KMS-11 (cell line): ENCODE results near the gene C12orf75.

Experiments
- H2AFZ ChIP-seq: fragments of 200-600 bp; sonication (generic); 2 replicates; pipeline ENCODE4 v1.6.1; 2016; ENCODE audit warnings: antibody characterized with exemption, mixed run types, low read depth
- H3K27ac ChIP-seq: fragments of 200-600 bp; sonication (generic); 2 replicates; pipeline ENCODE4 v1.6.1; 2016; ENCODE audit warnings: mild to moderate bottlenecking, mixed run types
- H3K27me3 ChIP-seq: fragments of 200-600 bp; sonication (generic); 2 replicates; pipeline ENCODE4 v1.6.1; 2017; ENCODE audit warnings: mild to moderate bottlenecking, low read depth, mixed run types, moderate library complexity; ENCODE audit not compliant: insufficient read depth
- H3K36me3 ChIP-seq: fragments of 200-600 bp; sonication (generic); 2 replicates; pipeline ENCODE4 v1.6.1; 2017; ENCODE audit warnings: mild to moderate bottlenecking, mixed run types; ENCODE audit not compliant: insufficient read depth
- H3K4me1 ChIP-seq: fragments of 200-600 bp; sonication (generic); 2 replicates; pipeline ENCODE4 v1.6.1; 2016; ENCODE audit warnings: mild to moderate bottlenecking, low read depth, mixed run types; ENCODE audit not compliant: poor library complexity, severe bottlenecking
- H3K4me2 ChIP-seq: fragments of 200-600 bp; sonication (generic); 2 replicates; pipeline ENCODE4 v1.7.0; 2016; ENCODE audit warnings: mild to moderate bottlenecking, mixed run types
- H3K4me3 ChIP-seq: fragments of 200-600 bp; sonication (generic); IDR thresholded peaks from 2 replicates; pipeline ENCODE4 v1.6.1; 2017; ENCODE audit warnings: low read depth, low read length, mixed read lengths; ENCODE audit not compliant: insufficient read depth
- H3K79me2 ChIP-seq: fragments of 200-600 bp; sonication (generic); 2 replicates; pipeline ENCODE4 v1.6.1; 2016; ENCODE audit warnings: low read depth, mixed run types; ENCODE audit not compliant: insufficient read depth
- H3K9ac ChIP-seq: fragments of 200-600 bp; sonication (generic); 2 replicates; pipeline ENCODE4 v1.6.1; 2016; ENCODE audit warnings: mild to moderate bottlenecking, mixed run types
- H4K20me1 ChIP-seq: fragments of 200-600 bp; sonication (generic); 2 replicates; pipeline ENCODE4 v1.6.1; 2016; ENCODE audit warnings: mild to moderate bottlenecking, mixed run types; ENCODE audit not compliant: insufficient read depth
- CTCF ChIP-seq: fragments of 200-600 bp; sonication (generic); conservative IDR thresholded peaks from 2 replicates; pipeline ENCODE4 v1.6.1; 2017; ENCODE audit warnings: low read depth, mild to moderate bottlenecking, antibody characterized with exemption, low read length, moderate library complexity, mixed read lengths

The C12orf75 gene

GRCh38 chr12:105384916-105385535 lies 54.5 kb downstream of the C12orf75 start:
- H3K4me2 ChIP-seq, result no peak overlapping the region
- H3K27me3 ChIP-seq, result no peaks in the 10 kb centered on the region
- H2AFZ ChIP-seq, result no peak overlapping the region
- H4K20me1 ChIP-seq, result no peaks in the 10 kb centered on the region
- H3K79me2 ChIP-seq, result no peaks in the 10 kb centered on the region
- TF ChIP-seq CTCF, result no peak
- H3K27ac ChIP-seq, result no peak overlapping the region
- no peak overlapping the region for H3K9ac ChIP-seq
- no peak overlapping the region for H3K4me3 ChIP-seq
- H3K4me1 ChIP-seq, result no peaks in the 10 kb centered on the region
- no peaks in the 10 kb centered on the region for H3K36me3 ChIP-seq

- no peaks in the 10 kb centered on the region for H3K4me1 ChIP-seq
- H3K4me3 ChIP-seq, result no peak overlapping the region
Observed at GRCh38 chr12:105386431-105386830, 55.9 kb downstream of the C12orf75 start.

GRCh38 chr12:105391231-105391630 lies 60.7 kb downstream of the C12orf75 start:
- Histone ChIP-seq H2AFZ (no peak overlapping the region), H3K27ac (no peak overlapping the region), H3K27me3 (no peaks in the 10 kb centered on the region), H3K4me2 (no peak overlapping the region), H4K20me1 (no peaks in the 10 kb centered on the region), H3K9ac (no peak overlapping the region), H3K4me1 (no peaks in the 10 kb centered on the region), H3K36me3 (no peaks in the 10 kb centered on the region), H3K79me2 (no peaks in the 10 kb centered on the region), H3K4me3 (no peak overlapping the region)
- TF ChIP-seq CTCF, result no peak

More at GRCh38 chr12:105386431-105386830, 55.9 kb downstream of the C12orf75 start:
- no peak overlapping the region for H2AFZ ChIP-seq
- H3K9ac ChIP-seq, result no peak overlapping the region
- no peaks in the 10 kb centered on the region for H3K27me3 ChIP-seq
- no peaks in the 10 kb centered on the region for H3K36me3 ChIP-seq
- TF ChIP-seq CTCF, result no peak
- no peak overlapping the region for H3K27ac ChIP-seq
- no peak overlapping the region for H3K4me2 ChIP-seq
- H3K79me2 ChIP-seq, result no peaks in the 10 kb centered on the region
- H4K20me1 ChIP-seq, result no peaks in the 10 kb centered on the region

- H3K27ac ChIP-seq, result no peak overlapping the region
- no peaks in the 10 kb centered on the region for H4K20me1 ChIP-seq
- H3K36me3 ChIP-seq, result no peaks in the 10 kb centered on the region
- no peak overlapping the region for H3K9ac ChIP-seq
- H2AFZ ChIP-seq, result no peak overlapping the region
- no peaks in the 10 kb centered on the region for H3K27me3 ChIP-seq
- H3K4me2 ChIP-seq, result no peak overlapping the region
- TF ChIP-seq CTCF, result no peak
- H3K4me3 ChIP-seq, result no peak overlapping the region
- no peaks in the 10 kb centered on the region for H3K4me1 ChIP-seq
- no peaks in the 10 kb centered on the region for H3K79me2 ChIP-seq
Observed at GRCh38 chr12:105393587-105393986, 63.1 kb downstream of the C12orf75 start.
